Coronary artery (tissue), 2 donors: Measurements from ENCODE around the gene DUSP22.

Source experiments
- DNase-seq: peaks from one replicate; pipeline ENCODE4 v3.0.0-alpha.2; 2017; ENCODE audit warnings: low spot score
- H3K27ac ChIP-seq, 2 donors: fragments of 200-600 bp; sonication (generic); one replicate each; pipeline ENCODE4 v1.5.1; 2016 to 2019
- H3K4me3 ChIP-seq: fragments of 200-600 bp; sonication (generic); 2 replicates; pipeline ENCODE4 v1.5.1; 2016; ENCODE audit warnings: mild to moderate bottlenecking, moderate library complexity
- TF ChIP-seq, protein P1 (sequence below): fragments of 200-600 bp; sonication (generic); IDR thresholded peaks from one replicate; pipeline ENCODE4 v1.5.1; 2019; ENCODE audit warnings: antibody characterized with exemption

The DUSP22 gene

DNA sequence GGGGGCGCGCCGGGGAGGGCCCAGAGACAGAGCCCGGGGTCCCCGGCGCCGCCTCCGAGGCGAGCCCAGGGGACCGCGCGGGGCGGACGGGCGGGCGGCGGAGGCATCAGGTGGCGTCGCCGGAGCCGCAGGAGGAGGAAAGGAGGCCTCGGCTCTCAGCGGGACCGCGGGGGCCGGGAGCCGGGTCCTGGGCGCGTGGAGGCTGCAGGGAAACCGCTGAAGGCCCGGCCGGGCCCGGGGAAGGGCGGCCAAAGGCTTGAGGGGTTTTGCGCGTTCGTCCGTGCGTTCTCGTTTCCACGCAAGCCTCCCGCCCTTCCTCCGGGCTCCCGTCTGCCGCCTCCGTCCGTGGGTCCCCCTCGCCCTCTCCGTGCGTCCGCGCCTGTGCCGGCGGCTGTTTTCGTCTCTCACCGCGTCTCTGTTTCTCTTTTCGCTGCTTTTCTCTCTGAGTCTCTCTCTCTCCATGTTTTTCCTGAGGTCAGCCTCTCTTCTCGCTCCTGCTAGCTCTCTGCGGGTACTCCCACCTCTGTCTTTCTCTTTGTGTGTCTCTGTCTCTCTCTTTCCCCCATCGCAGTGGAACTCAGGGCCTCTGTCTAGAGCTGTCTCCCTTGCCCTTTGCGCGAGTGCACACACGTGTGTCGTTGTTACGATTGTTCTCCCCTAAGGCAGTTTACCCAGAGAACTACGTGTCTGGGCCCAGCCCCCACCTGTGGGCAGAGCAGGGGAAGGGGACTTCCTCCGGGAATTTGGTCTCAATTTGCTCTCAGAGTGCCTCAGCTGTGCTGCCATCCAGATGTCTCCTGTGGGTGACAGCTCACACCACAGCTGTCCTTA lies 101.3 kb downstream of the DUSP22 start:
- Histone ChIP-seq H3K4me3 (peak overlapping the region; percentile 61), H3K27ac (no peak overlapping the region)
- DNase-seq, result peak; percentile 47

DNA sequence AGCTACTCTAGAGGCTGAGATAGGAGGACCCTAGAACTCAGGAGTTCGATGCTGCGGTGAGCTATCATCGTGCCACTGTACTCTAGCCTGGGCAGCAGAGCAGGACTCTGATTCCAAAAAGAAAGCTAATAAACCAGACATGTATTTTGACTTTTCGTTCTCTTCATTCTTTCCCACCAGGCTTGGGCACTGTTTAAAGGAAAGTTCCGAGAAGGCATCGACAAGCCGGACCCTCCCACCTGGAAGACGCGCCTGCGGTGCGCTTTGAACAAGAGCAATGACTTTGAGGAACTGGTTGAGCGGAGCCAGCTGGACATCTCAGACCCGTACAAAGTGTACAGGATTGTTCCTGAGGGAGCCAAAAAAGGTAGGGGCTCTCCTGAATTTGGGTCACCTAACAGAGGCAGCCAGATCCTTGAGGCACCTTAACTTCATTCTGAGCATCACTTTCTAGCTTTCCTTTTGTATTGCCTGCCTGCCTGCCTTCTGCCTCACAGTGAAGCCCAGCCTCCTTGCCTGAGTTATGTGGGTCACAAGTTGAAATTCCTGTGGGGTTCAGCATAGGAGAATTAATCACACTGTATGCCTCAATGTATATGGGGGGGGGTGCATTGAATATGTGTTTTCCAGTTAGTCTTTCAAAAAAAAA lies 102.5 kb downstream of the DUSP22 start:
- no peak overlapping the region for H3K4me3 ChIP-seq
- TF ChIP-seq, protein P1, sequence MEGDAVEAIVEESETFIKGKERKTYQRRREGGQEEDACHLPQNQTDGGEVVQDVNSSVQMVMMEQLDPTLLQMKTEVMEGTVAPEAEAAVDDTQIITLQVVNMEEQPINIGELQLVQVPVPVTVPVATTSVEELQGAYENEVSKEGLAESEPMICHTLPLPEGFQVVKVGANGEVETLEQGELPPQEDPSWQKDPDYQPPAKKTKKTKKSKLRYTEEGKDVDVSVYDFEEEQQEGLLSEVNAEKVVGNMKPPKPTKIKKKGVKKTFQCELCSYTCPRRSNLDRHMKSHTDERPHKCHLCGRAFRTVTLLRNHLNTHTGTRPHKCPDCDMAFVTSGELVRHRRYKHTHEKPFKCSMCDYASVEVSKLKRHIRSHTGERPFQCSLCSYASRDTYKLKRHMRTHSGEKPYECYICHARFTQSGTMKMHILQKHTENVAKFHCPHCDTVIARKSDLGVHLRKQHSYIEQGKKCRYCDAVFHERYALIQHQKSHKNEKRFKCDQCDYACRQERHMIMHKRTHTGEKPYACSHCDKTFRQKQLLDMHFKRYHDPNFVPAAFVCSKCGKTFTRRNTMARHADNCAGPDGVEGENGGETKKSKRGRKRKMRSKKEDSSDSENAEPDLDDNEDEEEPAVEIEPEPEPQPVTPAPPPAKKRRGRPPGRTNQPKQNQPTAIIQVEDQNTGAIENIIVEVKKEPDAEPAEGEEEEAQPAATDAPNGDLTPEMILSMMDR, result no peak
- peak; percentile 49 for DNase-seq
- no peak overlapping the region for H3K27ac ChIP-seq

More for the DNA sequence above, 101.3 kb downstream of the DUSP22 start:
- TF ChIP-seq, protein P1, result no peak

DNA sequence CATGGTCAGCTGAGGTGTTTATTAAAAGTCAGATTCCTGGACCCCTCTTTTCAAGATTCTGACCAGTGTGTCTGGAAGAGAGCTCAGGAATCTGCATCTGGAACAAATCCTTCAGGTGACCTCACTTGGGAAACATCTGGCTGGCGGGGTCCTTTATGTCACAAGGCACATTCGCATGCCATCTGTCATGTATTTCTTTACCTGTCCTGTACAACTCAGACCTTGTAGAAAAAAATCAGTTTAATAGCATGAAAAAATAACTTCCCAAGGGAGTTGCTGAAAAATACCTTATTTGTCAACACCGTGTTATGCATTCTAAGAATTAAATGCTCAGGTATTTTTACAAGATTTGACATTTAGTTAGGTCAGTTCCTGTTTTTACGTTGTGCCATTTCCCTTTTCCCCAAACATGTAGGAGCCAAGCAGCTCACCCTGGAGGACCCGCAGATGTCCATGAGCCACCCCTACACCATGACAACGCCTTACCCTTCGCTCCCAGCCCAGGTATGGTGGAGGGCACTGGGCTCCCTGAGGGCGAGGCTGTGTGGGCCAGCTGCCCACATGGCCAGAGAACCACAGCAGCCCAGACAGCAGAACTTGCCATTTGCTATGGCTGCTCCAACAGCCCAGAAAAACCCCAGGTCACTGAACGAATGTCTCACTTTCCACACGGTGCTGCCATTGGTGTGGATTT lies 103.3 kb downstream of the DUSP22 start:
- Histone ChIP-seq H3K27ac (no peak overlapping the region), H3K4me3 (no peak overlapping the region)
- peak; percentile 31 for DNase-seq
- TF ChIP-seq, protein P1, result no peak

DNA sequence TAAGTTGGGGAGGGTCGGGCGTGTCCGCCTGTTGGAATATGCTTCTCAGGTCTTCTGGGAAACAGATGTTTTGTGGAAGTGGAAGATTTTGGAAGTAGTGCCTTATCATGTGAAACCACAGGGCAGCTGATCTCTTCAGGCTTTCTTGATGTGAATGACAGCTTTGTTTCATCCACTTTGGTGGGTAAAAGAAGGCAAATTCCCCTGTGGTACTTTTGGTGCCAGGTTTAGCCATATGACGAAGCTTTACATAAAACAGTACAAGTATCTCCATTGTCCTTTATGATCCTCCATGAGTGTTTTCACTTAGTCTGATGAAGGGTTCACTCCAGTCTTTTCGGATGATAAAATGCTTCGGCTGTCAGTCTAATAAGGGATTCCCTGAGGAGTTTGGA lies 103.8 kb downstream of the DUSP22 start:
- DNase-seq, result no peak
- TF ChIP-seq, protein P1, result no peak

DNA sequence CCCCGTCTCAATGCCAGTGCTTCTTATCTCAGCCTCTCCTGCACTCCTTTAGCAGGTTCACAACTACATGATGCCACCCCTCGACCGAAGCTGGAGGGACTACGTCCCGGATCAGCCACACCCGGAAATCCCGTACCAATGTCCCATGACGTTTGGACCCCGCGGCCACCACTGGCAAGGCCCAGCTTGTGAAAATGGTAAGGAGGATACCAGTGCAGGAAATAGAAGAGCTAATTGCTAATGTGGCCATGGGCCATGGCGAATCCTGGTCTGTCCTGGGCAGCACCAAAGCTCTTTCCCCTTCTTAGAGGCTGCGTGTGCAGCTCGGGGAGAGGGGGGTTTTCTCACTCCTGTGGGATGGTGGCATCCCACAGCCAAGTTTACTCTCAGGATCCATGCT lies 104.8 kb downstream of the DUSP22 start:
- TF ChIP-seq, protein P1, result no peak
- Histone ChIP-seq H3K4me3 (no peak overlapping the region), H3K27ac (no peak overlapping the region)
- DNase-seq, result peak; percentile 55

More for the DNA sequence above, 103.8 kb downstream of the DUSP22 start:
- no peak overlapping the region for H3K27ac ChIP-seq
- H3K4me3 ChIP-seq, result no peak overlapping the region

DNA sequence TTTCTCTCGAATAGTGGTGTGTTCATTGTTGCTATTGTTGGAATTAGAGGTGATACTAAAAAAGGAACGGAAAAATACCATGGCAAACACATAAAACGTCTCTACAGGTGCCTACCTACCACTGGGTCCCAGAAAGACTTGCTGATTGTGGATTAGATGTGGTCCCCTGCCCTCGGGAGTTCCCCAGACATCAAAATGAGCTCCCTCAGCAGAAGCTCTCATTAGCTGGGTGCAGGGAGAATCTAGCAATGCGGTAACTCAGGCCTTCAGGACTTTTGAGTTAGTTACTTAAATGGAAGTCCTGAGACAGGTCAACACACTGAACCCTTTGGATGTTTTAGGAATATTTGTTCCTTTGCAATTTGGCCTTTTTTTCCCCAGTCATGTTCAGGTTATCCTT lies 105.3 kb downstream of the DUSP22 start:
- H3K4me3 ChIP-seq, result no peak overlapping the region
- DNase-seq, result no peak
- H3K27ac ChIP-seq, result no peak overlapping the region
- TF ChIP-seq, protein P1, result no peak
